ENCODE measurements around the gene LOXL3.

LOXL3 gene

GRCh38 chr2:74552914-74553811 lies 579 bp downstream of the LOXL3 start:
- POLR2A ChIA-PET (ENCODE audit: low non-redundant PET), result no interaction called here
- CTCF ChIA-PET, result interaction anchor here (0.6 to 0.7 kb wide), 2 partner anchors 8 to 1509 kb away, joined by 3 read pairs; no protein-coding TSS in a partner anchor
- H3K27ac ChIP-seq, result peak overlapping the region; percentile 58

GRCh38 chr2:74551942-74552913 lies 1.5 kb downstream of the LOXL3 start:
- no peak for DNase-seq (ENCODE audit: low spot score)
- no peak overlapping the region for H3K27ac ChIP-seq
- CTCF ChIA-PET, result interaction anchor here (0.5 to 0.7 kb wide), 3 partner anchors 43 to 1508 kb away, joined by 3 to 8 read pairs (median 4); no protein-coding TSS in a partner anchor

More at GRCh38 chr2:74552914-74553811, 579 bp downstream of the LOXL3 start:
- no peak for DNase-seq (ENCODE audit: low spot score)
- TF ChIP-seq, protein P1, sequence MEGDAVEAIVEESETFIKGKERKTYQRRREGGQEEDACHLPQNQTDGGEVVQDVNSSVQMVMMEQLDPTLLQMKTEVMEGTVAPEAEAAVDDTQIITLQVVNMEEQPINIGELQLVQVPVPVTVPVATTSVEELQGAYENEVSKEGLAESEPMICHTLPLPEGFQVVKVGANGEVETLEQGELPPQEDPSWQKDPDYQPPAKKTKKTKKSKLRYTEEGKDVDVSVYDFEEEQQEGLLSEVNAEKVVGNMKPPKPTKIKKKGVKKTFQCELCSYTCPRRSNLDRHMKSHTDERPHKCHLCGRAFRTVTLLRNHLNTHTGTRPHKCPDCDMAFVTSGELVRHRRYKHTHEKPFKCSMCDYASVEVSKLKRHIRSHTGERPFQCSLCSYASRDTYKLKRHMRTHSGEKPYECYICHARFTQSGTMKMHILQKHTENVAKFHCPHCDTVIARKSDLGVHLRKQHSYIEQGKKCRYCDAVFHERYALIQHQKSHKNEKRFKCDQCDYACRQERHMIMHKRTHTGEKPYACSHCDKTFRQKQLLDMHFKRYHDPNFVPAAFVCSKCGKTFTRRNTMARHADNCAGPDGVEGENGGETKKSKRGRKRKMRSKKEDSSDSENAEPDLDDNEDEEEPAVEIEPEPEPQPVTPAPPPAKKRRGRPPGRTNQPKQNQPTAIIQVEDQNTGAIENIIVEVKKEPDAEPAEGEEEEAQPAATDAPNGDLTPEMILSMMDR (conservative IDR thresholded peaks at IDR 0.05; ENCODE audit: low read depth), result no peak

GRCh38 chr2:74551530-74551929 lies 2.2 kb downstream of the LOXL3 start:
- no peak overlapping the region for H3K27ac ChIP-seq
- TF ChIP-seq, protein P1 (conservative IDR thresholded peaks at IDR 0.05; ENCODE audit: low read depth), result no peak
- ChIA-PET POLR2A (ENCODE audit: low non-redundant PET) (interaction anchor here (0.6 kb wide), 1 partner anchor 12 kb away, joined by 4 read pairs; no protein-coding TSS in a partner anchor), CTCF (interaction anchor here (0.5 to 0.7 kb wide), 2 partner anchors 44 to 424 kb away, joined by 4 to 8 read pairs; no protein-coding TSS in a partner anchor)
- no peak for DNase-seq (ENCODE audit: low spot score)

More at GRCh38 chr2:74551942-74552913, 1.5 kb downstream of the LOXL3 start:
- POLR2A ChIA-PET (ENCODE audit: low non-redundant PET), result interaction anchor here (0.6 kb wide), 1 partner anchor 11 kb away, joined by 4 read pairs; no protein-coding TSS in a partner anchor
- TF ChIP-seq, protein P1 (conservative IDR thresholded peaks at IDR 0.05; ENCODE audit: low read depth), result no peak

GRCh38 chr2:74550231-74550630 lies 3.5 kb downstream of the LOXL3 start:
- TF ChIP-seq, protein P1 (conservative IDR thresholded peaks at IDR 0.05; ENCODE audit: low read depth), result no peak
- H3K27ac ChIP-seq, result no peak overlapping the region
- ChIA-PET POLR2A (ENCODE audit: low non-redundant PET) (no interaction called here), CTCF (no interaction called here)
- no peak for DNase-seq (ENCODE audit: low spot score)

DNA sequence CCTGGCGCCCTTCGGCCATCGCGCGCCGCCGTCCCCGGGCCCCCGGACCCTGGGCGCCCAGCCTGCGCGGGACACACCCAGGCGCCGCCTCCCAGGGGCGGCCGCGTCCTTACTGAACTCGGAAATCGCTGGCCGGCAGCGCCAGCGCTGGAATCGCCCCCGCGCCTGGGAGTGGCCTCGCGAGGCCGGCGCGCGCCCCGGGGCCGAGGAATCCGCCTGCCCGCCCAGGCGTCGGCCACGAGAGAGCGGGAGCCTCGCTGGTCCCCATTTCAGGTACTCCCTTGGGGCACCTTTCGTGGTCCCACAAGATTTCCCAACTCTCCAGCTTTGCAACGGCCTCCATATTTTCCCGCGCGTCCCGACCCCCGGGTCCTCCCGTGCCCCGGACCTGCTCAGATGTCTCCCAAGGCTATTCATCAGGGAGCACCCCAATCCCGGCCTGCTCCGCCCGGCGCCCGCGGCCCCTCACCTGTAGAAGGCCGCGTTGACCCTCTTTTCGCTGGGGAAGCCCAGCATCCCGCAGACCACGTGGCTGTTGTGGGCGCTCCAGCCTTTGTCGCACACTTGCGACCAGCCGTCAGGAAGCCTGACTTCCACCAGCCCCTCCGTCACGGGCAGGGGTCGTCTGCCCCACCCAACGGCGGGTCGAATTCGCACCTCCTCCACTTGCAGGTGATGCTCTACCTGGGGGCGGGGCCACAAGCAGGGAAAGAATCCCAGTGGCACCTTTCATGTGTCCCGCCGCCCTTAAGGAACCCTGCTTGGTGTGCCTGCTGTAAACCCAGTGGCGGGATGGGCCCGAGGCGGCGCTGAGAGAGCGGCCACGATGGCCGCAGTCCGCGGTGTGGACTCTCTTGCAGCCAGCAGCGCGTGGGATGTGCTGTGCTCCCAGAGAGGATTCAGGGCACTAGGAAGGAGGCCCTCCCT lies 4.6 kb downstream of the LOXL3 start:
- ChIA-PET POLR2A (ENCODE audit: low non-redundant PET) (no interaction called here), CTCF (interaction anchor here (0.6 kb wide), 1 partner anchor 42 kb away, joined by 5 read pairs; the partner anchor contains the start of gene PCGF1)
- TF ChIP-seq, protein P1 (conservative IDR thresholded peaks at IDR 0.05; ENCODE audit: low read depth), result no peak
- DNase-seq (ENCODE audit: low spot score), result peak; percentile 74
- H3K27ac ChIP-seq, result peak overlapping the region; percentile 65
